ENCODE measurements around the gene FAM98B.

The FAM98B gene

DNA sequence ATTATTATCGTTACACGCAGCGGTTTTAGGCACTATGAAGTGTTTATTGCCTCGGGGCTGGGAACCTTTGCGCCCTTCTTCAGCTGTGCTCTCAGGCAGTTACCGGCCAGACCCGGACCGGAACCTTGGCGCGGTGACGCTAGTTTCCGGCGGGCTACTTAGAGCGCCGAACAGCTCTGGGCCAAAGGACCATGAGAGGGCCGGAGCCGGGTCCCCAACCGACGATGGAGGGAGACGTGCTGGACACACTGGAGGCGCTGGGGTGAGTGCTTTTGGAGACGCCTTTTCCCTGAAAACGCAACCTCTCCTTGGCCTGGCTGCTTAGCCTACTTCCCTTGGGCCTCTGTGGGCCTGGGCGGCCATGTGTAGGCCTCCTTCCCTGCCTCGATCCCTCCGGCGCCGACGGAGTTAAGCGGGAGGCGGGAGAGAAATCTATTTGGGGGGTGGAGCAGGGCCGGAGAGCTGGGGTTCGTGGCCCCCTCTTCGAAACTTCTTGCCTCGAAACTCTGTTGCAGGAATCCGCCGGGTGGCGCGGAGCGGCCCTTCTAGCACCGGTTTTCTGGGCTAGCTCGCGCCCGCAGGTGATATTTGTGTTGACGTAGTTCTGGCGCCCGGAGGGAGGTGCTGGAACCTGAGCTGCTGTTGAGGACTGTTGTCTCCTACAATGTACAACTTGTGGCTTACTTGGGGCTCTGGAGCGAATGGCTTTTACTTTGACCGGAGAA lies at the start of gene FAM98B:
Gene FAM98B, plus strand, starts transcription at position 157 of the 725 bp plus-strand sequence. Its CDS starts 35 bp downstream, at position 192.
- no peak for TF ChIP-seq CTCF (IDR thresholded peaks at IDR 0.05)

DNA sequence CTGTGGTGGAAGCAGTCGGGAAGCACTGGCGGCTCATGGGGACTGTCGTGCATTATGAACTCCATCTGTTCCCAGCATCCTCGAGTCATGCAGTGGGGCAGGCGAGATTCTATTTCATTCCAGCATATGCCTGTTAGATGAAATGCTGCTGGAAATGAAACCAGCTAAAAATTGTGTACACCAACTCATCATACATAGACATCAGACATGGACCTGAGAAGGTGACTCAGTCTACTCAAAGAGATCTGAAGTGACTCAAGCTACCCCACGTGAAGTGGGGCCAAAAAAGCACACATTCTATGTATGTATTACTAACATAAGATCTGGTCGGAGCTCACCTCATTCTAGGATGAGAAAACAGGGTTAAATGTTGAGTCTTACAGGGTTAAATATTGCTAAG lies 47.5 kb upstream of the FAM98B start:
- TF ChIP-seq CTCF (IDR thresholded peaks at IDR 0.05) = no peak

DNA sequence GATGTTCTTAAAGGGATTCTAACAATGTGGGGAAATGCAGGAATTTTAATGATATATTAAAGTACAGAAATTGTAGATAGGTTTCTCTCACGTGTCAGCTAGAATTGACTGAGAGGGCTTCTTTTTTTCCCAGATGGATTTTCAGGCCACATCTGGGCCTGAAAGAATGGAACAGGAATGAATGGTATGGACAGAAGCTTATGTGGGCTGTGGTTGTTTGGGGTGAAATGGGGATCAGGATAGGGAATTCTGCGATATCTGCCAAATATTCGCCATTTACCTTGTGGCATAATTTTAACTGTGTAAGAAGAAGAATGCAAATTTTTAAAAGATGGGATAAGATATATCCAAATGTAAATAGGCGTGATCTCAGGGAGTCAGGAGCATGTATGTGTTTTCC lies 45.4 kb upstream of the FAM98B start:
- TF ChIP-seq CTCF (IDR thresholded peaks at IDR 0.05) = no peak

DNA sequence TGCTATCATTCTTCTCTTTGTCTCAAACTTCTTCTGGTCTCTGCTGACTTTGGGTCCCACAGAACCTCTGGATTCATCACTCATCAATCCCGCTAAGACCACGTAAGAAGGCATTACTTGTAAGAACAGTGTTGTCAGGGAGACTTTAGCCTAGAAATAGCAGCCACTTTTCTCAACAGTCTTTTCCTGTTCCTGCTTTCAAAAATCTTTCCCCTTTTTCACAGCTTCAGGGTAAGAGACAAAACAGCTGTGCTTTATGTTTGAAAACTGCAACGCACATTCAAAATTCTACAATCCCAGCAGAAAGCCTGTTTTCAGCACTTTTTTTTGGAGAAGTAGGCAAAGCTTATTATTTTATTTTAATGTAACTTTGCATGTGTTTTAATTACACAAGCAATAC lies 42.0 kb upstream of the FAM98B start:
- no peak for TF ChIP-seq CTCF (IDR thresholded peaks at IDR 0.05)

DNA sequence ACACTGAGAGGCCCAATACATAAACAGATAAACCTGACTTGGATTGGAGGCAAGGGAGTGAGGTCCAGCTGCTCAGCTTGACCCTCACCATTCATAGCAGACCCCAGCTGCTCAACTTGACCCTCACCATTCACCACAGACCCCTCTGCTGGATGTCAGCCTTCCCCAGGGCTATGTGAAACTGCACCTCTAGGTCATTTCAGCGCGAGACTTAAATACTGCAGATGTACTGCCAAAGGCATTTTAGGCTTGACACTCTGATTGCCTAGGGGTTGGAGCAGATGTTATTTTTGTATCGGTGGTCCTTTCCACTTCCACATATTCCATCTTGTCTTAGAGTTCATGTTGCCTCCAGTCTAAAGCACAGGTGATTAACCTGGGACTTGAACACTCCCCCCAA lies 41.5 kb upstream of the FAM98B start:
- no peak for TF ChIP-seq CTCF (IDR thresholded peaks at IDR 0.05)

DNA sequence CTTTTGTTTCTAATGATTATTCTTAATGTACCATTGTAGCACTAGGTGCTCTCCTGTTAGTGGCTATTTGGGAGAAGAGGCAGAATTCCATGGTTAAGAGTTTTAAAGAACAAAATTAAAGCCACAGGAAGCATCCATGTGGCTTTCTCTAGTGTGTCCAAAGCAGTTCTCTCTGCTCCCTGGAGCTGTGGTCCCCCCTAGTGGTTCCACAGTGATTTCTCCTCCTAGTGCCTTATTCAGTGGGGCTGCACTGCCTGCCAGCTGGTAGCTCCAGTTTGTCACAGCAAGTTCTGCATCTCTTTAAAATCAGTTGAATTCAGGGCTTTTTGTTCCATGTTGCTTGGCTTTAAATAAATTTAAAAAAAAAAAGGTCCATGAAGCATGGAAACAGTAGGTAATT lies 39.6 kb upstream of the FAM98B start:
- peak; percentile 38 for TF ChIP-seq CTCF (IDR thresholded peaks at IDR 0.05)

GRCh38 chr15:38421069-38421690 lies 32.7 kb upstream of the FAM98B start:
- TF ChIP-seq CTCF (IDR thresholded peaks at IDR 0.05) = no peak
